HFF-Myc (cell line): Measurements from ENCODE around the gene RASGRP1.

Experiments
- DNase-seq: peaks from one replicate; pipeline ENCODE4 v3.0.0-alpha.2; 2011; ENCODE audit warnings: low read depth; ENCODE audit errors: extremely low read depth
- H3K4me3 ChIP-seq: replicated peaks from 2 replicates; pipeline ENCODE4 v1.5.1; 2011; ENCODE audit warnings: low read depth, mild to moderate bottlenecking, control low read depth, low read length
- TF ChIP-seq, protein P1 (sequence below): IDR thresholded peaks from 2 replicates; pipeline ENCODE4 v1.5.1; 2012; ENCODE audit warnings: mild to moderate bottlenecking, low read depth, low read length, control low read depth; ENCODE audit errors: missing control alignments

RASGRP1 gene

DNA sequence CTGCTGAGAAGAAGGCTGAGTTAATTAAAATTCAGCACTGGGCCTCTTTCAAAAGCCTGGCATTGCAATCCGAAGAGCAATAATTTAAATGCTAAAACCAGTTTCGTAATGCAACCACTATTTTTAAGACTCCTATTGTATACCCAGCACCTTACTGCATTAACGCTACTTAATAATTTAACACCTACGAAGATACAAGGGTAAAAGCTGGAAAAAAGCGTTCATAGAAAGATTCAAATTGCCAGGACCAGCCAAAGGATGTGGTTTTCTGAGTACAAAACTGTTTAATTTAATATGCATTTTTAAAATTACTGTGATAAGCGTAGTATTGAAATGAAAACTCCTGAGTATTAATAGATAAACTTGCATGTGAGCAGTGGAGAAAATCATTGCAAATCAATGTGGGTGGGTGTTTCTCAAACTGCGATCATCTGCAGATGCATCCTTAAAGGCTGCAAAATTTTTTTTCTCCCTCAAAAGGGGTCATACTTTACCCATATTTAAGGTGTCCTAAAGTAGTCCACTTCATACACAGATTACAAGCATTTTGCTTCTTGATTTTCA lies 12.9 kb upstream of the RASGRP1 start:
- no peak for DNase-seq
- no peak overlapping the region for H3K4me3 ChIP-seq
- TF ChIP-seq, protein P1, sequence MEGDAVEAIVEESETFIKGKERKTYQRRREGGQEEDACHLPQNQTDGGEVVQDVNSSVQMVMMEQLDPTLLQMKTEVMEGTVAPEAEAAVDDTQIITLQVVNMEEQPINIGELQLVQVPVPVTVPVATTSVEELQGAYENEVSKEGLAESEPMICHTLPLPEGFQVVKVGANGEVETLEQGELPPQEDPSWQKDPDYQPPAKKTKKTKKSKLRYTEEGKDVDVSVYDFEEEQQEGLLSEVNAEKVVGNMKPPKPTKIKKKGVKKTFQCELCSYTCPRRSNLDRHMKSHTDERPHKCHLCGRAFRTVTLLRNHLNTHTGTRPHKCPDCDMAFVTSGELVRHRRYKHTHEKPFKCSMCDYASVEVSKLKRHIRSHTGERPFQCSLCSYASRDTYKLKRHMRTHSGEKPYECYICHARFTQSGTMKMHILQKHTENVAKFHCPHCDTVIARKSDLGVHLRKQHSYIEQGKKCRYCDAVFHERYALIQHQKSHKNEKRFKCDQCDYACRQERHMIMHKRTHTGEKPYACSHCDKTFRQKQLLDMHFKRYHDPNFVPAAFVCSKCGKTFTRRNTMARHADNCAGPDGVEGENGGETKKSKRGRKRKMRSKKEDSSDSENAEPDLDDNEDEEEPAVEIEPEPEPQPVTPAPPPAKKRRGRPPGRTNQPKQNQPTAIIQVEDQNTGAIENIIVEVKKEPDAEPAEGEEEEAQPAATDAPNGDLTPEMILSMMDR = no peak

DNA sequence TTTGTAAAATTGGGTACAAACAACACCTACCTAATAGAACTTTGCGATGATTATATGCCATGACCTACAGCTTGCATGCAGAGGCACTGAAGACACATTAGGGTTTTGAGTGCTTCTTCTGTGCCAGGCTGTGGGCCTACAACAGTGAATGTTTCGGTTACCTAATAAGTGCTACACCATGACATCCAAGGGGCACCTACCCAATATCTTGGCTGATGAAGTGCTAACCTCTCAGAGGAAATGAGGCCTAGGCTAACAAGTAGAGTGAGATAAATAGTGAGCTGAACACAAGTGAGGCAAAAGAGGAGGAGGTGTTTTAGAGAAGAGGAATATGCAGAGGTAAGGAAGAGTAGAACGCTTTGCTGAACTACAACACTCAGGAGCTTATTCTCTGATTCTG lies 12.2 kb upstream of the RASGRP1 start:
- DNase-seq = no peak
- H3K4me3 ChIP-seq = no peak overlapping the region
- TF ChIP-seq, protein P1 = no peak

DNA sequence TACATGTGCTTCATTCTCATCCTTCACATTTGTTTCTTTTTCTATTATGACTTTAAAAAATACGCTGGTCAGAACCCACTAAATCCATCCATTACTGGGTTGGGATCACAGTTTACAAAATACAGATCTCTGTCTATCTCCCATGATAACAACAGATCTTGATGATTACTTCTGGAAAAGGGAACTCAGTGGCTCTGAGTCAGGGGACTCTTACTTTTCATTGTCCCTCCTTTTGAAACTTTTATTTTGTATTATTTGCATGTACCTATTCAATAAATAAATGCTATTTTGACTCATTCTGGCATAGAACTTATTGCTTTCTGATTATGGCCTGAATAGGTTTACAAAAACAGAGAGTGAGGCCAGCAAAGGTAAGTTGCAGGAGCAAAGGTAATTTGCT lies 11.6 kb upstream of the RASGRP1 start:
- H3K4me3 ChIP-seq = no peak overlapping the region
- no peak for DNase-seq
- TF ChIP-seq, protein P1 = no peak

DNA sequence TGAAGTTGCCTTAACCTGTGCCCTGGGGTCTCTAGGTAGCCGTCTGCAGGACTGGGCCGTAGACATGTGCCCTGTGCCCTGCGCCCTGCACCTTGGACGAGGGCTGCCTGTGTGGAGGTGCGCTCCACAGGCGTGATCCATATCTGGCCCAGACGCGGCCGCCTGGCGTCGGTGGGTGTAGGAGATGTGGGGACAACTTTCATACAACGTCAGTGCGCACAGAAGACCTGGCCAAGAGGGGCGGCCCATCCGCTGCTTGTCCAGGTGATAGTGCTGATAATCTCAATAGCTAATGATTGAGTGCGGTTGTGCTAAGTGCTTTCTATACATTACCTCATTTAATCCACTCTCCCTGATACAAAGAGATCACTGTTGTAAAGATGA lies 665 bp upstream of the RASGRP1 start:
- no peak for DNase-seq
- peak overlapping the region; percentile 45; the same call in 1 of the 2 replicates for H3K4me3 ChIP-seq
- TF ChIP-seq, protein P1 = no peak

DNA sequence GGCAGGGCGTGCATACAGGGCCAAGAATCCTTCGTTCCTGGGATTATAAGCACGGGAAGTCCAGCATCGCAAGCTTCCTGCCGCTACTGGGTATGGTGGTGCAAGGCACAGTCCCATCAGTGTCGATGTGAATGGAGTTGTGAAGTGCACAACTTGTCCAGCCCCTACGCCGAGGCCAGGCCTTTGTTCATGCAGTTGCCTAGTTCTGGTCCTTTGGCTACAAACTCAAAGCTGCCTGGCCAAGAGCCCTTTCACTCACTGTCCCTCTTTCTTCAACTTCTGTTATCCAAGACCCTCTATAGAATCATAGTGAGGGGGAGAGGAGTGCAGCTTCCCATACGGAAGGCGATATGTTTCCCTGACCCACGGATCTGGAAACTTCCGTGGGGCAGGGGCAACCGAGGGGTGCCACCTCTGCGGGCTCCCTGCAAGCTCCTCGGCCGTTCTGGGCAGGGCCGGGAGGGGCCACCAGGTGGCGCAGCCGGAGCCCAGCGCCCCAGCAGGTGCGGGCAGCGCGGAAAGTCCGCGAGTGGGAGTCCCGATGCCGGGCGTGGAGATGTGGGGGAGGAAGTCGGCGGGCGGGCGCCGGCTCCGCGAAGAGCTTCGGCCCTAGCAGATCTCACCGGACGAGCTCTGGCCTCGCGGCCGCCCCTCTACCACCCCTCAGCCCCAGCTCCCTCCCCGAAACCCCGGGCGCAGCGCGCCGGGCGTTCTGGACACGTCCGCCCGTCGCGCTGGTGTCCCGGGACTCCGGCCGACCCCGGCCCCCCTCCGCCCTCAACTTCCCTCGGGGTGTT lies 693 bp downstream of the RASGRP1 start:
- TF ChIP-seq, protein P1 = peak; percentile 92
- peak overlapping the region; percentile 45 for H3K4me3 ChIP-seq
- DNase-seq = no peak

DNA sequence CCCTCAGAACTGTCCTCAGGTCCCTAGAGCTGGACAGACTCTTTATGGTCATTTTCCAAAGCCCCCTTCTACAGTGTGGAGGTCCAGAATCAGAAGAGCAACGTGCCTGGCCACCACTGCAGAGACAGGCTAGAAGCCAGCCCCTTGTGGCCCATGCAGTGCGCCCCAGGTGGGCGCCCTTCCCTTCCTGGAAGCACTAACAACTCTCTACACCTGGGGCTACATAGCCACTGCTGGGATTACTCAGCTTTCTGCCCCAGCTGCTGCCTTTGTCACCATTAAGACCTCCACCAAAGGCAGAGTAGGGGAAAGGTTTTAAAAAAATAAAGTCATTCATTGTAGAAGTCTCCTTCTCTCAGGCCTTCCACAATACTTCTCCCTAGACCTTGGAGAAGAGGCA lies 2.3 kb downstream of the RASGRP1 start:
- TF ChIP-seq, protein P1 = no peak
- H3K4me3 ChIP-seq = no peak overlapping the region
- DNase-seq = no peak
